Activated naive CD8-positive, alpha-beta T cell treated with anti-CD3 and anti-CD28 coated beads, Interleukin-2, amount 50 U/mL, for 24 hours (primary cell): ENCODE measurements around the gene FAM181A.

ENCODE experiments used
- ATAC-seq: fragments of 150-1000 bp; cut with Tn5 transposase; one replicate; pipeline ENCODE4 v1.10.0; 2021
- DNase-seq: peaks from one replicate; pipeline ENCODE4 v3.0.0; 2021
- H3K27ac Mint-ChIP-seq: one replicate; pipeline ENCODE4 v1.8.0; 2021; ENCODE audit warnings: mild to moderate bottlenecking, mixed read lengths
- H3K27me3 Mint-ChIP-seq: one replicate; pipeline ENCODE4 v1.8.0; 2021; ENCODE audit warnings: mixed read lengths
- H3K36me3 Mint-ChIP-seq: one replicate; pipeline ENCODE4 v1.8.0; 2021; ENCODE audit warnings: low read depth, mixed read lengths
- H3K4me1 Mint-ChIP-seq: one replicate; pipeline ENCODE4 v1.8.0; 2021; ENCODE audit warnings: mixed read lengths
- H3K4me3 Mint-ChIP-seq: one replicate; pipeline ENCODE4 v1.8.0; 2021; ENCODE audit warnings: mild to moderate bottlenecking, moderate library complexity, mixed read lengths
- H3K9me3 Mint-ChIP-seq: one replicate; pipeline ENCODE4 v1.8.0; 2021; ENCODE audit warnings: mixed read lengths

The FAM181A gene

GRCh38 chr14:93932642-93933041 lies 5.5 kb downstream of the FAM181A start:
- no peak overlapping the region for H3K4me3 Mint-ChIP-seq

DNA sequence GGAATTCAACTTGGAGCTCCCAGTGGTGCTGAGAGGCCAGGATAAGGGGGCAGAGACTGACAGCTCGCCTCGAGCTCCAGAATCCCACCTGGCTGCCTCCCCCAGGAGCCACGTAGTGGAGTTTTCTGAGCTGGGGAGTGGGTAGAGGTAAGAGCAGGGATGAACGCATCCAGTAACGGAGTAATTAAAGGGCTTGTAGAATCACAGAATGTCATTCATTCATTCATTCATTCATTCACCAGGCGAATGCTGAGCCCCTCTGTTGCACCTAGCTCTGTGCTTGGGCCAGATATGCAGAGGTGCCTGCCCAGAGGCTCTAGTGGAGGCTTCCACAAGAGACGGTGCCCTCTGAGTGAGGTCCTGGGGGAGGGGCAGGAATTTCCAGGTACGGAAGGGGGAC lies 8.1 kb downstream of the FAM181A start:
- Mint-ChIP-seq H3K36me3 (no peaks in the 10 kb centered on the region), H3K27ac (no peak overlapping the region), H3K4me3 (no peak overlapping the region), H3K27me3 (peaks cover 21% of the 10 kb centered on the region), H3K4me1 (peaks cover 12% of the 10 kb centered on the region), H3K9me3 (no peaks in the 10 kb centered on the region)
- no peak for ATAC-seq
- DNase-seq, result no peak

More at GRCh38 chr14:93932642-93933041, 5.5 kb downstream of the FAM181A start:
- Mint-ChIP-seq H3K27ac (no peak overlapping the region), H3K27me3 (peaks cover 10% of the 10 kb centered on the region), H3K36me3 (no peaks in the 10 kb centered on the region), H3K4me1 (no peaks in the 10 kb centered on the region), H3K9me3 (no peaks in the 10 kb centered on the region)
- no peak for DNase-seq
- ATAC-seq, result no peak

DNA sequence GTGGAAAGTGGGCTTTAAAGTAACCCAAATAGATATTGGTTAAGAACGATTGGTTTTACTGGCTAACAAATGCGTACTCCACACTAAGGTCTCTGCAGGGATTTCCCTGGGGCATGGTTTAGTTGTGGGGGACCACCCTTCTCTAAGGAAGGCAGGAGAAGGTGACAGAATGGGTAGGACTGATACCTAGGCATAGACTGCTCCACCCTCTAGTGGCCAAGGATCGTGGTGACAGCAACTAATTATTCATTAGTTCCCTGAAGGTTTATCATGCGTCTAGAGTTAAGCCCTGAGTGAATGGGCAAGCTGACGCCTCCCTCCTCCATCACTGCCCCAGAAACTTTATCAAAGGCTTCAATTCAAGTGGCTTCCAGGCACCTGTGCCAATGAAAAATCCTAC lies 9.1 kb downstream of the FAM181A start:
- no peak overlapping the region for H3K4me3 Mint-ChIP-seq
- no peaks in the 10 kb centered on the region for H3K9me3 Mint-ChIP-seq
- H3K27me3 Mint-ChIP-seq, result peaks cover 25% of the 10 kb centered on the region
- ATAC-seq, result no peak
- H3K36me3 Mint-ChIP-seq, result no peaks in the 10 kb centered on the region
- DNase-seq, result no peak
- peaks cover 17% of the 10 kb centered on the region for H3K4me1 Mint-ChIP-seq
- H3K27ac Mint-ChIP-seq, result no peak overlapping the region

- Mint-ChIP-seq H3K4me3 (no peak overlapping the region), H3K4me1 (peaks cover 17% of the 10 kb centered on the region), H3K9me3 (no peaks in the 10 kb centered on the region), H3K36me3 (no peaks in the 10 kb centered on the region), H3K27me3 (peaks cover 25% of the 10 kb centered on the region), H3K27ac (no peak overlapping the region)
- no peak for DNase-seq
- no peak for ATAC-seq
These were observed 9.8 kb downstream of the FAM181A start for GRCh38 chr14:93936926-93937325.

DNA sequence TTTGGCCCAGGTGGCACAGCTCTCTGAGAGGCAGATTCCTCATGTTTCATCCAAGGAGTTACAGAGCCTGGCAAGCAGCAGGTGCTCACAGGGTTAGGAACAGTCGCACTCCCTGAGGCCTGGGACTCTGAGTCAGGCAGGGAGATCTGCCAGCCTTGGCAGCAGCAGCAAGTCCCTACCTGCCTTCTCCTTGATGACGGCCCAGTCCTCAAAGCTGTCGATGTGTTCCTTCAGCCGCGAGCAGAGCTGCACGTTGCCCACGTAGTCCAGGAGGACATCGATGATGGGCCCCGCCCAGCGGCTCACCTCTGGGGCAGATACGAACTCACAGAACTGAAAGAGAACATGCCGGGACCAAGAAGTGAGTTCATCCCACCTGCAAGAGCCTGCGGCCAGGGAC lies 10.4 kb downstream of the FAM181A start:
- H3K9me3 Mint-ChIP-seq, result no peaks in the 10 kb centered on the region

GRCh38 chr14:93938751-93939303 lies 11.7 kb downstream of the FAM181A start:
- no peak for DNase-seq
- H3K27me3 Mint-ChIP-seq, result peaks cover 25% of the 10 kb centered on the region
- ATAC-seq, result no peak
- no peaks in the 10 kb centered on the region for H3K9me3 Mint-ChIP-seq
- H3K27ac Mint-ChIP-seq, result no peak overlapping the region
- H3K4me1 Mint-ChIP-seq, result peaks cover 17% of the 10 kb centered on the region
- peak overlapping the region; percentile 43 for H3K4me3 Mint-ChIP-seq
- no peaks in the 10 kb centered on the region for H3K36me3 Mint-ChIP-seq

More for the DNA sequence above, 10.4 kb downstream of the FAM181A start:
- peaks cover 25% of the 10 kb centered on the region for H3K27me3 Mint-ChIP-seq
- no peaks in the 10 kb centered on the region for H3K36me3 Mint-ChIP-seq
- DNase-seq, result no peak
- ATAC-seq, result no peak
- no peak overlapping the region for H3K4me3 Mint-ChIP-seq
- H3K27ac Mint-ChIP-seq, result no peak overlapping the region
- H3K4me1 Mint-ChIP-seq, result peaks cover 17% of the 10 kb centered on the region

GRCh38 chr14:93939304-93940229 lies 12.4 kb downstream of the FAM181A start:
- H3K27ac Mint-ChIP-seq, result peak overlapping the region; percentile 42
- H3K4me3 Mint-ChIP-seq, result peak overlapping the region; percentile 43
- H3K4me1 Mint-ChIP-seq, result peaks cover 17% of the 10 kb centered on the region
- H3K36me3 Mint-ChIP-seq, result no peaks in the 10 kb centered on the region
- ATAC-seq (peak; percentile 97), DNase-seq (peak; percentile 96)
- peaks cover 25% of the 10 kb centered on the region for H3K27me3 Mint-ChIP-seq
- H3K9me3 Mint-ChIP-seq, result no peaks in the 10 kb centered on the region

GRCh38 chr14:93940437-93940836 lies 13.3 kb downstream of the FAM181A start:
- no peak overlapping the region for H3K4me3 Mint-ChIP-seq
- H3K27ac Mint-ChIP-seq, result peak overlapping the region; percentile 57
- DNase-seq (no peak), ATAC-seq (no peak)
- H3K9me3 Mint-ChIP-seq, result no peaks in the 10 kb centered on the region
- peaks cover 25% of the 10 kb centered on the region for H3K27me3 Mint-ChIP-seq
- peaks cover 17% of the 10 kb centered on the region for H3K4me1 Mint-ChIP-seq
- H3K36me3 Mint-ChIP-seq, result no peaks in the 10 kb centered on the region

GRCh38 chr14:93941293-93941910 lies 14.3 kb downstream of the FAM181A start:
- H3K9me3 Mint-ChIP-seq, result no peaks in the 10 kb centered on the region
- ATAC-seq (no peak), DNase-seq (no peak)
- peaks cover 17% of the 10 kb centered on the region for H3K4me1 Mint-ChIP-seq
- no peak overlapping the region for H3K4me3 Mint-ChIP-seq
- no peaks in the 10 kb centered on the region for H3K36me3 Mint-ChIP-seq
- peaks cover 22% of the 10 kb centered on the region for H3K27me3 Mint-ChIP-seq
- no peak overlapping the region for H3K27ac Mint-ChIP-seq

- no peak overlapping the region for H3K4me3 Mint-ChIP-seq
These were observed 15.9 kb downstream of the FAM181A start for GRCh38 chr14:93943052-93943451.

DNA sequence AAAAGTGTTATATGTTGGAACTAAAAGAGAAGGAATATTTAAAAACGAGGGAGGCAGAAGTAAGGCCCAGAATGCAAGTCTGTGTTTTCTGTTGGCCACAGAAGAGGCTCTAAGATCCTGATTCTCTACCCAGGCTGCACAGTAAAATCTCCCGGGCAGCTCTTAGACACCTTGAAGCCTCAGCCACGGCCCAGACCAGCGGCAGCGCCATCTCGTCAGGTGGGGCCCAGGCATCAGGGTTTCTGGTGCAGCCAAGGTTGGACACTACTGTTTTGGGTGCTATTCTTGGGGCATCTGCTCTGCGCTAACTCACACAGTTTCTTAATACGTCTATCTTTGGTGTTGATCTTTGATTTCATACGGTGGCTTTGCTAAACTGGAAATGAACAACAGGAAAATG lies 16.8 kb downstream of the FAM181A start:
- Mint-ChIP-seq H3K4me1 (peaks cover 13% of the 10 kb centered on the region), H3K9me3 (no peaks in the 10 kb centered on the region), H3K4me3 (no peak overlapping the region), H3K36me3 (peaks cover 3% of the 10 kb centered on the region), H3K27ac (no peak overlapping the region), H3K27me3 (peaks cover 7% of the 10 kb centered on the region)
- DNase-seq (no peak), ATAC-seq (no peak)

More at GRCh38 chr14:93943052-93943451, 15.9 kb downstream of the FAM181A start:
- H3K4me1 Mint-ChIP-seq, result peaks cover 15% of the 10 kb centered on the region
- no peaks in the 10 kb centered on the region for H3K9me3 Mint-ChIP-seq
- H3K27me3 Mint-ChIP-seq, result peaks cover 11% of the 10 kb centered on the region
- H3K27ac Mint-ChIP-seq, result no peak overlapping the region
- no peak for DNase-seq
- no peak for ATAC-seq
- H3K36me3 Mint-ChIP-seq, result peaks cover 3% of the 10 kb centered on the region

GRCh38 chr14:93944348-93945069 lies 17.4 kb downstream of the FAM181A start:
- Mint-ChIP-seq H3K4me1 (peaks cover 10% of the 10 kb centered on the region), H3K27ac (no peak overlapping the region), H3K27me3 (peaks cover 5% of the 10 kb centered on the region), H3K4me3 (no peak overlapping the region), H3K9me3 (no peaks in the 10 kb centered on the region), H3K36me3 (peaks cover 3% of the 10 kb centered on the region)
- no peak for ATAC-seq
- DNase-seq, result no peak

- H3K4me1 Mint-ChIP-seq, result peaks cover 7% of the 10 kb centered on the region
- no peak overlapping the region for H3K4me3 Mint-ChIP-seq
- H3K36me3 Mint-ChIP-seq, result peaks cover 3% of the 10 kb centered on the region
- H3K9me3 Mint-ChIP-seq, result no peaks in the 10 kb centered on the region
- ATAC-seq (no peak), DNase-seq (no peak)
- no peak overlapping the region for H3K27ac Mint-ChIP-seq
- peaks cover 5% of the 10 kb centered on the region for H3K27me3 Mint-ChIP-seq
These were observed 17.9 kb downstream of the FAM181A start for GRCh38 chr14:93945070-93945399.

- H3K4me1 Mint-ChIP-seq, result peaks cover 3% of the 10 kb centered on the region
- no peak for ATAC-seq
- no peak overlapping the region for H3K27ac Mint-ChIP-seq
These were observed 19.0 kb downstream of the FAM181A start for GRCh38 chr14:93946104-93946503.

More at GRCh38 chr14:93946104-93946503, 19.0 kb downstream of the FAM181A start:
- Mint-ChIP-seq H3K4me3 (no peak overlapping the region), H3K36me3 (peaks cover 3% of the 10 kb centered on the region), H3K27me3 (no peaks in the 10 kb centered on the region), H3K9me3 (no peaks in the 10 kb centered on the region)
- no peak for DNase-seq
